ENCODE measurements around the gene RALGDS.

Gene RALGDS

DNA sequence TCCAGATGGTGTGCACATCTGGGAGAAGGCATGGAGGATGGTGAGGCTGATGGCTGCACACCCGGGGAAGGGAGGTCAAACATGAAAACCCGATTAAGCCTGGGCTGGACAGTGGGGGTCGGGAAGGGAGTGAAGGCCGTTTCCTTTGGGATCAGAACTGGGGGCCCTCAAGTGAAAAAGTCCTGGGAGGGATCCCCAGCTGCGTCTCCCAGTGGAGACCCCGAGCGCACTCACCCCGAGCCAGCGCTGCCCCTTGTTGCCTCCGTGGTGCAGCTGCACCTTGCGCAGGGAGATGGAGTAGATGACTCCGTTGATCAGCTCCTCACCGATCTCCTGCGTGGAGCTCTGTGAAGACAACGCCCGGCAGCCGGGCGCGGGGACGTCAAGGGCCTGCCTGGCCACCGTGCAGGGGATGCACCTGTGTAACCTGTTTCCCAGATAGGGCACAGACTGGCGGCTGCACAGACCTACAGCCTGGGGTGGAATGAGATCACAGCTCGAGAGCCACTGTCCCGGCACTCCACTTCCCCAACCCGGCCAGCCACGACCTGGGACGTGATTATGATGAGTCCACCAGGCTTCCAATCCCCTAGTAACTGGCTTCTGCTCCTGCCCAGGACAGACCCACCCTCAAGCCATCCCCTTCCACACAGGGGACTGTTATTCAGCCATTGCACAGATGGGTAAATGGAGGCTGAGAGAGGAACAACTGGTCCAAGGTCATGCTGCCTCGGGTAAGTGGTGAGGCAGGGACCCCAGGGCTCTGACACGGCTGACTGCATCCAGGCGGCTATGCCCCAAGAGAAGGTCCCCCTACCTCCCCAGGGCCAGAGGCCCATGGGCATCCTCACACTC, 9.0 kb downstream of the RALGDS start:
- TF ChIP-seq, protein P1, sequence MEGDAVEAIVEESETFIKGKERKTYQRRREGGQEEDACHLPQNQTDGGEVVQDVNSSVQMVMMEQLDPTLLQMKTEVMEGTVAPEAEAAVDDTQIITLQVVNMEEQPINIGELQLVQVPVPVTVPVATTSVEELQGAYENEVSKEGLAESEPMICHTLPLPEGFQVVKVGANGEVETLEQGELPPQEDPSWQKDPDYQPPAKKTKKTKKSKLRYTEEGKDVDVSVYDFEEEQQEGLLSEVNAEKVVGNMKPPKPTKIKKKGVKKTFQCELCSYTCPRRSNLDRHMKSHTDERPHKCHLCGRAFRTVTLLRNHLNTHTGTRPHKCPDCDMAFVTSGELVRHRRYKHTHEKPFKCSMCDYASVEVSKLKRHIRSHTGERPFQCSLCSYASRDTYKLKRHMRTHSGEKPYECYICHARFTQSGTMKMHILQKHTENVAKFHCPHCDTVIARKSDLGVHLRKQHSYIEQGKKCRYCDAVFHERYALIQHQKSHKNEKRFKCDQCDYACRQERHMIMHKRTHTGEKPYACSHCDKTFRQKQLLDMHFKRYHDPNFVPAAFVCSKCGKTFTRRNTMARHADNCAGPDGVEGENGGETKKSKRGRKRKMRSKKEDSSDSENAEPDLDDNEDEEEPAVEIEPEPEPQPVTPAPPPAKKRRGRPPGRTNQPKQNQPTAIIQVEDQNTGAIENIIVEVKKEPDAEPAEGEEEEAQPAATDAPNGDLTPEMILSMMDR (IDR thresholded peaks at IDR 0.05; ENCODE audit: extremely low read depth, missing control alignments): no peak
- no peak for DNase-seq (ENCODE audit: low spot score)

DNA sequence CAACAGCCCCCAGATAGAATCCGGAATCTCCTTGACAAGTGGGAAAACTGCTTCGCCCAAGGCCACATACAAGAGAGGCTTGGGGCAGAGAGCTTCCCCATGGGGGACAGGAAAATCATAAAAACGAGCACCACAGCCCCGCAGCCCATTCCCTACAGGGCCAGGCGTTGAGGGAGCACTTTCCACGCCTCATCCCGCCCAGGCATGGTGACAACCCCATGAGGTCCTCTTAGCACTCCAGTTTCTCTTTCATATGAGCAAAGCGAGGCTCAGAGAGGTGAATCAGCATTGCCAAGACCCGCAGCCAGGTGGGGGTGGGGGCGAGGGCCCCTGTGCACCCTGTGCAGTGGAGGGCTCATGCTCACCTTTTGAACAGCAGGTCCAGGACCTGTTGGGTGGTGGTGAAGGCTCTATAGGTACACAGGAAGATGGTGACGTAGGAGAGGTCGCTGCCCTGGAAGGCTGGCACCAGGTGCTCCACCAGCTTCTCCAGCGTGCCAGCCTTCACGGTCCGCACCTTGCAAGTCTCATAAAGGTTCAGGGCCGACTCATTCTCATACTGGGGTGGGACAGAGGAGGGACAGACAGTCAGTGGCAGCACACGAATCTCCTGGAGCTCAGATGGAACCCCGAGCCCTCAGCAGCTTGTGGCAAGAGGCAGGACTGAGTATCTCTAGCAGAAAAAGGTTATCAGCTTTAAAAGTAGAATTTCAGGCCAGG, 10.9 kb downstream of the RALGDS start:
- TF ChIP-seq, protein P1 (IDR thresholded peaks at IDR 0.05; ENCODE audit: extremely low read depth, missing control alignments): no peak
- DNase-seq (ENCODE audit: low spot score): no peak

DNA sequence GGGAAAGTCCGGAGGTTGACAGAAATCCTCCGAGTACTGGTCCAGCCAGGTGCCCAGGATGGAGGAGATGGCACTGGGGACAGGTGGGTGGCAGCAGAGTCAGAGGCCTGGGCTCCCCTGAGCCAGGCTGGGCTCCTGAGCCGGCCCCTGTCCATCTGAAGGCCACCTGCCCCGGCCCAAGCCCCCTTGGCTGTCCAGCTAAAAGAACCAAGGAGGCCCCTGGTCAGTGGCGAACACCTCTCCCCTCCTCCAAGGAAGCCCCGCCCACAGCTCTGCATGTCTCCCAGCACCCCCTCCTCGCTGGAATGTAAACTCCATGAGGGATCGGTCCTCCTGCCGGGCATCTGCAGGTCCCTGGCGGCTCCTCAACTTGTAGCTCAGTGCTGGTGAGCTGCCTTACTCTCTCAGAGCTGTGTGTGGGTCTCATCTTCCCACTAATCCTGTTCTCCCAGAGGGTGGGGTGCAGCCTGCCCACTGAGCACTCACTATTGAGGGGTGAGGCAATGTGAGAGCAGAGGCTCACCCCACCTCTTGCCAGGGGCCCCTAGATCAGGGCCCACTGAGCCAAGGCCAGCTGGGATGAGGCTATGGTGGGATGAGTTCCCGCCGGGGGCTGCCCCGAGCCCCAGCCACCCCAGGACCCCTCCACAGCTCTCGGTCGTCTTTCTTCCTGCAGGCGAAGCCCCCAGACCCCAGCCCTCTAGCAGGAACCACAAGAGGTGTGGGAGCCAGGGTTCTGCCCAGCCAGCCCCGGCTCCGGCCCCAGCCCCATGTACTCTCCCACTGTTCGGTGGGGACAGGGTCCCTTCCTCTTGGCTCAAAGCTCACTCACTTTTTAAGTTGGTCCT, 12.0 kb downstream of the RALGDS start:
- DNase-seq (ENCODE audit: low spot score): no peak

DNA sequence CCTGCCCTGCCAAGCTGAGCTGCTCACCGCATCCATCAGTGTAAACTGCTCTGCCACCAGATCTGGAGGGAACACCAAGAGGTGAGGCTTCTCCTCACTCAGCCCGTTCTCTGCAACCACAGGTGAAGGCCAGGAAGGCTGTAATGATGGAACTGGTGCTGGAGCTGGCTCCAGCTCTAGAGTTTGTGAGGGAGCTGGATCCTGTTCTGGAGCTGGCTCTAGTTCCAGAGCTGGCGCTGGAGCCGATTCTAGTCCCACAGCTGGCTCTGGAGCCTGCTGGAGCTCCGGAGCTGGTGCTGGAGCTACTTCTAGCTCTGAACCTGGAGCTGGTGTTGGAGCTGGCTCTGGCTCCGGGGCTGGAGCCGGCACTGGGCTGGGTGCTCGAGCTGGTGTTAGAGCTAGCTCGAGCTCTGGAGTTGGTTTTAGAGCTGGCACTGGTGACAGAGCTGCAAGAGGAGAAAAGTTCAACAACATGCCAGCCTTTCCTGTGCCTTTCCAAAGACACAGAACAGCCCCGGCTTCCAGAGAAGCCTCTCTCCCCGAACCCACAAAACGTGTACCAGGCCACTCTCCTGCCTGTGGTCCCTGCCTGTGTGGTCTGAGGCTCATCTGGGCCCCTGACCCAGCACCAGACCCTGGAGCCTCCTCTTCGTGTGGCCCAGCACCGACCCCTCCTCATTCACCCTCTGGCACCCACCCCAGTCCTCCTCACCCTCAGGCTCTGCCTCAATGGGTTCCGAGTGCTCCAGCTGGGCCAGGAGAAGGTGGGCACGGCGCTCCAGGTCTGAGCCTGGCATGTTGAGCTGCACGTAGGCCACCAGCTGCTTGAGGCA, 12.9 kb downstream of the RALGDS start:
- no peak for DNase-seq (ENCODE audit: low spot score)

More for the DNA sequence above, 12.0 kb downstream of the RALGDS start:
- TF ChIP-seq, protein P1 (IDR thresholded peaks at IDR 0.05; ENCODE audit: extremely low read depth, missing control alignments): no peak

DNA sequence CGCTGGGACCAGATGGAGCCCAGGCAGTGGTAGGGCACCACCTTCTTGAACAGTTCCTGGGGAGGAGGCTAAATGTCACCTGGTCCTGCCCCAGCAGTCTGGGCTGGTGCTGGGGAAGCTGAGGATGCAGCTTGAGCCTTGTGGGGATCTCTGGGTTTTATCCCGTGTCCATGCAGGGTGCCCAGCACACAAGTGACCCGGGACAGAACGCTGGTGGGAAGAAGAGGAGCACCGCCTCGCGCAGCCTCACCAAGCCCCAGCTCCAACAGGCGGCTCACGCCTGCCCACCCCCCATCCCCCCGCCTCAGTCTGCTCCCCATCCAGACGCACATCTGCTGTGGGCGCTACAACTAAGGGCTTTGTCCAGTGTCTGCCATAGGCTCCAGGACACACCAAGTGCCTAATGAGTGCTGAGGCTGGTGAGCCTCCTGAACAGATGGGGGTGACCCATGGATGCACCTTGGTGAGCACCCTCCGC, 13.8 kb downstream of the RALGDS start:
- TF ChIP-seq, protein P1 (IDR thresholded peaks at IDR 0.05; ENCODE audit: extremely low read depth, missing control alignments): no peak
- DNase-seq (ENCODE audit: low spot score): no peak

More for the DNA sequence above, 12.9 kb downstream of the RALGDS start:
- TF ChIP-seq, protein P1 (IDR thresholded peaks at IDR 0.05; ENCODE audit: extremely low read depth, missing control alignments): no peak

DNA sequence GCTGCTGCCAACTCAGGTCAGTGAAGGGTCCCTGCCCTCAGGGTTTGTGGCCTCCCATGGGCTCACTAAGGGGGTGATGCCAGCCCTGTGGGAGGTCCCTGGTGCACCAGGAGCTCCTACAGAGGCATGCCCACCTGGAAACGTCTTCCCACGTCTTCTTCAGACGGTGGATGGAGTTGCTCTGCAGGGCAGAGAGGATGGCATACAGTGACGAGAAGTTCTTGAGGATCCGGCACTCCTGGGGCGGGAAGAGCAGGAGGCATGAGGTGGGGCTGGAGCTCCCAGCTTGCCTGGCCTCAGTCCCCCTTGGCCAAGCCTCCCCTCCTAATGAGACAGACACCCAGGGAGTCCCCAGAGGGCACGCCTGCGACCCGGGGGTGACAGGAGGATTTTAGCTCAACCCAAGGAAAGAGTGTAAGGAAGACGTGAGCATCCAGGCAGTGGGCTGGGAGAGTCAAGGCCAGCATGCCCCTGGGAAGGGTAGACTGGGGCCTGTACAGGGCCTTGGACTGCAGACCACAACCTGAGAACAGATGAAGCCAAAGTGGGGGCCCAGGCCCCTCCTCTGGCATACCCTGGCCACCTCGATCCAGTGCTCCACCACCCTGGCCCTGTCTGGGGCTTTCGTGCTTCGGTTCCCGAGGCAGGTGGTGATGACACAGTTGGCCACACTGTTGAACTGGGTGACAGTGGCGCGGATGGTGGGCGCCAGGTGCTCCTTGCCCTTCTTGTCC, 14.4 kb downstream of the RALGDS start:
- TF ChIP-seq, protein P1 (IDR thresholded peaks at IDR 0.05; ENCODE audit: extremely low read depth, missing control alignments): no peak
- DNase-seq (ENCODE audit: low spot score): no peak

All from GM20000 (cell line).